NOMO-1 (cell line): ENCODE data around the gene JARID2.

ENCODE experiments used
- DNase-seq, 2 experiments: peaks; one replicate each; lab custom pipeline; 2025; ENCODE audit not compliant: unreplicated experiment in 2 of 2; lab: John Stamatoyannopoulos, UW

Gene JARID2

GRCh38 chr6:15350386-15351083 is 104.7 kb downstream of the JARID2 start:
- DNase-seq: no peak

GRCh38 chr6:15351631-15352030 is 105.8 kb downstream of the JARID2 start:
- DNase-seq: no peak

GRCh38 chr6:15352220-15352619 is 106.4 kb downstream of the JARID2 start:
- DNase-seq: no peak

- no peak for DNase-seq
These were observed 107.0 kb downstream of the JARID2 start for GRCh38 chr6:15352845-15353244.

- no peak for DNase-seq
These were observed 109.8 kb downstream of the JARID2 start for GRCh38 chr6:15355683-15356099.

GRCh38 chr6:15356179-15356578 is 110.3 kb downstream of the JARID2 start:
- peak; percentile 34 to 63 for DNase-seq

GRCh38 chr6:15356937-15357336 is 111.1 kb downstream of the JARID2 start:
- DNase-seq: no peak

GRCh38 chr6:15357782-15358181 is 111.9 kb downstream of the JARID2 start:
- DNase-seq: no peak

GRCh38 chr6:15358579-15359327 is 112.9 kb downstream of the JARID2 start:
- no peak for DNase-seq

- DNase-seq: no peak
These were observed 113.5 kb downstream of the JARID2 start for GRCh38 chr6:15359335-15359862.

- DNase-seq: no peak
These were observed 114.4 kb downstream of the JARID2 start for GRCh38 chr6:15360300-15360699.

GRCh38 chr6:15361197-15361596 is 115.3 kb downstream of the JARID2 start:
- DNase-seq: no peak

GRCh38 chr6:15362274-15363160 is 116.6 kb downstream of the JARID2 start:
- DNase-seq: no peak

GRCh38 chr6:15363164-15363522 is 117.3 kb downstream of the JARID2 start:
- DNase-seq: no peak

GRCh38 chr6:15363523-15364400 is 117.9 kb downstream of the JARID2 start:
- no peak for DNase-seq

- DNase-seq: no peak
These were observed 118.7 kb downstream of the JARID2 start for GRCh38 chr6:15364401-15365037.

GRCh38 chr6:15365273-15365687 is 119.4 kb downstream of the JARID2 start:
- DNase-seq: peak; percentile 82 to 89

GRCh38 chr6:15366003-15366535 is 120.2 kb downstream of the JARID2 start:
- DNase-seq: no peak

GRCh38 chr6:15366879-15367278 is 121.0 kb downstream of the JARID2 start:
- no peak for DNase-seq
